Thoracic aorta (tissue), 2 donors: Measurements from ENCODE around the gene CCDC141. TPM values are rescaled to one million over a fixed set of nuclear protein-coding genes. Genes with fewer than 3 reads are reported as not detected.

Source experiments
- ATAC-seq: fragments of 150-250 bp; one replicate; pipeline ENCODE4 v1.8.0; 2017; ENCODE audit warnings: low read depth; ENCODE audit not compliant: insufficient number of reproducible peaks, low FRiP score
- DNase-seq: peaks from one replicate; pipeline ENCODE4 v3.0.0-alpha.2; 2020; ENCODE audit warnings: low spot score
- H3K27ac ChIP-seq, 2 donors: fragments of 200-600 bp; sonication (generic); 1 replicate in 1 of 2; 2 replicates in 1 of 2; pipeline ENCODE4 v1.5.1; 2016; ENCODE audit warnings: mild to moderate bottlenecking in 2 of 2, moderate library complexity in 2 of 2
- H3K27me3 ChIP-seq: fragments of 200-600 bp; sonication (generic); replicated peaks from 2 replicates; pipeline ENCODE4 v1.6.0; 2016; ENCODE audit warnings: mild to moderate bottlenecking; ENCODE audit not compliant: insufficient read depth
- H3K36me3 ChIP-seq: fragments of 200-600 bp; sonication (generic); one replicate; pipeline ENCODE4 v1.5.1; 2016
- H3K4me1 ChIP-seq, 2 donors: fragments of 200-600 bp; sonication (generic); 1 replicate in 1 of 2; 2 replicates in 1 of 2; pipeline versions ENCODE4 v1.5.1 to v1.6.0; 2016; ENCODE audit warnings: low read depth in 2 of 2, mild to moderate bottlenecking in 1 of 2; ENCODE audit not compliant: control insufficient read depth in 1 of 2
- H3K4me3 ChIP-seq: fragments of 200-600 bp; sonication (generic); 2 replicates; pipeline ENCODE4 v1.5.1; 2016; ENCODE audit warnings: mild to moderate bottlenecking
- H3K9me3 ChIP-seq: fragments of 200-600 bp; sonication (generic); 2 replicates; pipeline ENCODE4 v1.5.1; 2016
- CTCF ChIP-seq: fragments of 200-600 bp; sonication (generic); IDR thresholded peaks from one replicate; pipeline ENCODE4 v1.5.1; 2019; ENCODE audit warnings: antibody characterized with exemption
- total RNA-seq, 2 donors: library from RNA; depleted of rRNA; stranded (reverse); fragments of >200 nt; gene quantifications; one replicate each; pipeline versions ENCODE4 v1.1.0 to v1.2.3, GENCODE V29; 2016

CCDC141 gene
- total RNA-seq, 2 donors from 2014 or later = 2.4 to 4.8 TPM

GRCh38 chr2:179082697-179083096 is 32.8 kb upstream of the CCDC141 start:
- no peak for DNase-seq
- no peak for ATAC-seq
- H3K9me3 ChIP-seq = no peaks in the 10 kb centered on the region
- H3K4me3 ChIP-seq = no peak overlapping the region
- H3K27ac ChIP-seq = no peak overlapping the region
- H3K27me3 ChIP-seq = no peaks in the 10 kb centered on the region
- H3K36me3 ChIP-seq = no peaks in the 10 kb centered on the region
- no peak for TF ChIP-seq CTCF
- H3K4me1 ChIP-seq = no peaks in the 10 kb centered on the region

- H3K27me3 ChIP-seq = no peaks in the 10 kb centered on the region
- DNase-seq (no peak), ATAC-seq (no peak)
- no peaks in the 10 kb centered on the region for H3K9me3 ChIP-seq
- no peaks in the 10 kb centered on the region for H3K4me1 ChIP-seq
- TF ChIP-seq CTCF = no peak
- no peak overlapping the region for H3K4me3 ChIP-seq
- H3K36me3 ChIP-seq = no peaks in the 10 kb centered on the region
- no peak overlapping the region for H3K27ac ChIP-seq
Measured at GRCh38 chr2:179081954-179082353, 32.0 kb upstream of the CCDC141 start.

GRCh38 chr2:179072527-179072926 is 22.6 kb upstream of the CCDC141 start:
- no peaks in the 10 kb centered on the region for H3K9me3 ChIP-seq
- H3K27me3 ChIP-seq = no peaks in the 10 kb centered on the region
- no peak for DNase-seq
- TF ChIP-seq CTCF = no peak
- H3K4me1 ChIP-seq = no peaks in the 10 kb centered on the region
- H3K36me3 ChIP-seq = no peaks in the 10 kb centered on the region
- no peak overlapping the region for H3K27ac ChIP-seq
- ATAC-seq = no peak
- no peak overlapping the region for H3K4me3 ChIP-seq

GRCh38 chr2:179071810-179072355 is 21.9 kb upstream of the CCDC141 start:
- no peaks in the 10 kb centered on the region for H3K27me3 ChIP-seq
- no peak for ATAC-seq
- H3K36me3 ChIP-seq = no peaks in the 10 kb centered on the region
- no peak overlapping the region for H3K27ac ChIP-seq
- no peak for DNase-seq
- H3K4me1 ChIP-seq = no peaks in the 10 kb centered on the region
- no peak for TF ChIP-seq CTCF
- no peaks in the 10 kb centered on the region for H3K9me3 ChIP-seq
- H3K4me3 ChIP-seq = no peak overlapping the region

- no peak for ATAC-seq
- Histone ChIP-seq H3K4me3 (no peak overlapping the region), H3K27ac (no peak overlapping the region), H3K36me3 (no peaks in the 10 kb centered on the region), H3K9me3 (no peaks in the 10 kb centered on the region), H3K27me3 (no peaks in the 10 kb centered on the region), H3K4me1 (no peaks in the 10 kb centered on the region)
- DNase-seq = no peak
- no peak for TF ChIP-seq CTCF
Measured at GRCh38 chr2:179070895-179071294, 21.0 kb upstream of the CCDC141 start.
